Measurements from ENCODE around the gene NBPF3.
"Not testable (repeated sequence)": the region's sequence is repeated elsewhere in the genome, so short reads cannot be mapped to it uniquely, and the experiment has no call there.

The NBPF3 gene

DNA sequence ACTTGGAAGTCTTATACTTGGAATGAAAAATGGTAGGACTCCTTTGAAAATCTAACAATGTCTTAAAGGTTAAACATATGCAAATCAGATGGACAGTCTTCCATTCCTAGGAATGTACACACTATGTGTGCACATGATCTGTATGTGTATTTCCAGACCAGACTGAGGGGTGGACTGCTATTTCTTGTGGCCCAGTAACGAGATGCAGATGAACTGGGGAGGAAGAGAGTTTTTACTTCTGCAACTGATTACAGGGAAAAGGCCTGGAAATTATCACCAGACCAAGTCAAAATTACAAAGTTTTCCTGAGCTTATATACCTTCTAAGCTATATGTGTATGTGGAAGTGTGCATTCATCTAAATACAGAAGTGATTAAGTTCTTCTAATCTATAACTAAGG, 17.7 kb downstream of the NBPF3 start:
- Histone ChIP-seq H3K9me3 (no peaks in the 10 kb centered on the region), H3K4me1 (ENCODE audit: control insufficient read depth in 1 of 2, insufficient read depth in 1 of 2, low read depth in 1 of 2, low read length in 1 of 2) (peaks cover 9 to 13% of the 10 kb centered on the region in 2 experiments), H3K27me3 (no peaks in the 10 kb centered on the region), H3K27ac (no peak overlapping the region), H3K4me3 (ENCODE audit: low read depth in 1 of 2, low read length in 1 of 2) (no peak overlapping the region), H3K36me3 (no peaks in the 10 kb centered on the region)
- TF ChIP-seq, protein P1, sequence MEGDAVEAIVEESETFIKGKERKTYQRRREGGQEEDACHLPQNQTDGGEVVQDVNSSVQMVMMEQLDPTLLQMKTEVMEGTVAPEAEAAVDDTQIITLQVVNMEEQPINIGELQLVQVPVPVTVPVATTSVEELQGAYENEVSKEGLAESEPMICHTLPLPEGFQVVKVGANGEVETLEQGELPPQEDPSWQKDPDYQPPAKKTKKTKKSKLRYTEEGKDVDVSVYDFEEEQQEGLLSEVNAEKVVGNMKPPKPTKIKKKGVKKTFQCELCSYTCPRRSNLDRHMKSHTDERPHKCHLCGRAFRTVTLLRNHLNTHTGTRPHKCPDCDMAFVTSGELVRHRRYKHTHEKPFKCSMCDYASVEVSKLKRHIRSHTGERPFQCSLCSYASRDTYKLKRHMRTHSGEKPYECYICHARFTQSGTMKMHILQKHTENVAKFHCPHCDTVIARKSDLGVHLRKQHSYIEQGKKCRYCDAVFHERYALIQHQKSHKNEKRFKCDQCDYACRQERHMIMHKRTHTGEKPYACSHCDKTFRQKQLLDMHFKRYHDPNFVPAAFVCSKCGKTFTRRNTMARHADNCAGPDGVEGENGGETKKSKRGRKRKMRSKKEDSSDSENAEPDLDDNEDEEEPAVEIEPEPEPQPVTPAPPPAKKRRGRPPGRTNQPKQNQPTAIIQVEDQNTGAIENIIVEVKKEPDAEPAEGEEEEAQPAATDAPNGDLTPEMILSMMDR (IDR thresholded peaks at IDR 0.05), result no peak

DNA sequence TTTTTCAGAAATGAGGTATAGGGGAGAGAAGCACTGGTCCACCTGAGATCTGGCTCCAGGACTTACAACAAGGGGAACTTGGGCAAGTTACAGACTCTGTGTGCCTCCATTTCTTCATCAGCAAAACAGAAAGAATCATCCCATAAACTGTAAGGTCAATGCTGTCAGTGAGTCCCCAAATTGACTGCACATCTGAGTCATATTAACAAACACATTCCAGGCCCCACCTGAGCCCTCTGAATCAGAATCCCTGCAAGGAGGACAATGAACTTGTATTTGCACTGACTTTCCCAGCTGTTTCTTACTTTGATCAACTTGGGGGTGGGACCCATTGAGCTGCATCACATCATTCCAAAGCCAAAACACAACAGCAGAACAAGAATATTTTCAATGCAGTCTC, 25.2 kb downstream of the NBPF3 start:
- not testable (repeated sequence) for H3K36me3 ChIP-seq; H3K27me3 ChIP-seq; H3K9me3 ChIP-seq; H3K4me3 ChIP-seq (ENCODE audit: low read depth in 1 of 2, low read length in 1 of 2); H3K27ac ChIP-seq
- H3K4me1 ChIP-seq (ENCODE audit: control insufficient read depth in 1 of 2, insufficient read depth in 1 of 2, low read depth in 1 of 2, low read length in 1 of 2), result peaks cover 0 to 12% of the 10 kb centered on the region in 2 experiments

DNA sequence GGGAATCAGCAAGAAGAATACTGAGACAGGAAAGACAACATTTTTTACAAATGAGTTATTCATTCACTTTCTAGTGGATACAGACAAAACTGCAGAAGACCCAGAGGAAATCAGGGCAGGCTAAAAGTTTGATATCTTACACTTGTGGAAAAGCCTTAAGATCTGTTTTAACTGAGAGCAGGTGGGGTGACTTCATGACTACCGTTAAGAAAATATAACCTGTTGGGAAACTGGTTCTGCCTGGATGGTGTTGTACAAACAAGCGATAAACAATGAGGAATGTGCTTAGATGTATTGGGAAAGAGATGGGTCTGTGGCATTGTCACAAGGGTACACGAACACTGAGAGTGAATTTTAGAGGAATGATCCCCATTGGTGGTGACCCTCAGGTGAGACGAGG, 28.0 kb downstream of the NBPF3 start:
- not testable (repeated sequence) for H3K27ac ChIP-seq; H3K4me3 ChIP-seq (ENCODE audit: low read depth in 1 of 2, low read length in 1 of 2); H3K36me3 ChIP-seq; H3K27me3 ChIP-seq; H3K9me3 ChIP-seq
- peaks cover 0 to 12% of the 10 kb centered on the region in 2 experiments for H3K4me1 ChIP-seq (ENCODE audit: control insufficient read depth in 1 of 2, insufficient read depth in 1 of 2, low read depth in 1 of 2, low read length in 1 of 2)

DNA sequence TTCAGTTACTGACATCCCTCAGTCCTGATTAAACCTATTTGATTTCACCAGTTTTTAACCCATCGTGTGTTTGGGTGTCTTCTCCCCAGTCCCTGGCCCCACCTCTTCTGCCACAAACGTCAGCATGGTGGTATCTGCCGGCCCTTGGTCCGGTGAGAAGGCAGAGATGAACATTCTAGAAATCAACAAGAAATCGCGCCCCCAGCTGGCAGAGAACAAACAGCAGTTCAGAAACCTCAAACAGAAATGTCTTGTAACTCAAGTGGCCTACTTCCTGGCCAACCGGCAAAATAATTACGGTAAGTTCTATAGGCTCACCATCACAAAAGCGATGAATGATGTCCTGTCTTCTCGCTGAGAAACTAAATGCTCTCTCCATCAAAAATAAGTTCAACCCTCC, 28.7 kb downstream of the NBPF3 start:
- Histone ChIP-seq H3K27ac (no peak overlapping the region), H3K4me3 (ENCODE audit: low read depth in 1 of 2, low read length in 1 of 2) (no peak overlapping the region), H3K9me3 (no peaks in the 10 kb centered on the region), H3K27me3 (no peaks in the 10 kb centered on the region), H3K36me3 (no peaks in the 10 kb centered on the region), H3K4me1 (ENCODE audit: control insufficient read depth in 1 of 2, insufficient read depth in 1 of 2, low read depth in 1 of 2, low read length in 1 of 2) (peaks cover 0 to 12% of the 10 kb centered on the region in 2 experiments)
- TF ChIP-seq, protein P1 (IDR thresholded peaks at IDR 0.05), result no peak

DNA sequence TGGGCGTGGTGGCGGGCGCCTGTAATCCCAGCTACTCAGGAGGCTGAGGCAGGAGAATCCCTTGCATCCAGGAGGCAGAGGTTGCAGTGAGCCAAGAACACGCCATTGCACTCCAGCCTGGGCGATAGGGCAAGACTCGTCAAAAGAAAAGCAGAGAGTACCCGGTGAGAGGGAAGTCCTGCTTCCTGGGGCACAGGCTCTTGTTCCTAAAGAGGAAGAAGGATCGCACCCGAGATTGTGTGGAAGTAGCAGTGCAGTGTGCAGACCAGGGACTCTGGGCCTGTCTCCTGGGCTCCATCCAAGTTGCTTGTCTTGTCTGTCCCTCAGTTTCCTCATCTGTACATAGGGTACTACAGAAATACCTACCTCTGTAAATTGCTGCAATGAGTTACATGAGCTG, 29.6 kb downstream of the NBPF3 start:
- TF ChIP-seq, protein P1 (IDR thresholded peaks at IDR 0.05), result no peak
- no peak overlapping the region for H3K27ac ChIP-seq
- peaks cover 0 to 12% of the 10 kb centered on the region in 2 experiments for H3K4me1 ChIP-seq (ENCODE audit: control insufficient read depth in 1 of 2, insufficient read depth in 1 of 2, low read depth in 1 of 2, low read length in 1 of 2)
- no peaks in the 10 kb centered on the region for H3K9me3 ChIP-seq
- no peaks in the 10 kb centered on the region for H3K27me3 ChIP-seq
- no peaks in the 10 kb centered on the region for H3K36me3 ChIP-seq
- H3K4me3 ChIP-seq (ENCODE audit: low read depth in 1 of 2, low read length in 1 of 2), result no peak overlapping the region

DNA sequence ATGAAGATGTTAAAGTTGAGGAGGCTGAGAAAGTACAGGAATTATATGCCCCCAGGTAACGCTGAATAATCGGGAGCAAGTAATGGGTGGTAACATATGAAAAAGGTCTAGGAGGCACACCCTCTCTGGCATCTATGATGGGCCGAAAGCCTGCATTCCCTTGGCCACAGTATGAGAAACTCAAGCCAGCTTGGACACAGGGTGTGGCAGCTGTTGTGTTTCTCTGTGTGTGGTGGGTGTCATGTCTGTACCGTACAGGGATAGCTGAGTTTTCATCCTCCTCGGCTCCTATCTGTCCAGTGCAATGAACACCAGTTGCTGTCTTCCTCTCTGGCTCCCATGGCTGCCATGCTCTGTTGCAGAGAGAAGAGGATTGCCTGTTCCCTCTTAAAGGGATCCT, 32.9 kb downstream of the NBPF3 start:
- Histone ChIP-seq H3K27ac (no peak overlapping the region), H3K27me3 (no peaks in the 10 kb centered on the region), H3K9me3 (no peaks in the 10 kb centered on the region), H3K4me1 (ENCODE audit: control insufficient read depth in 1 of 2, insufficient read depth in 1 of 2, low read depth in 1 of 2, low read length in 1 of 2) (peaks cover 0 to 12% of the 10 kb centered on the region in 2 experiments), H3K36me3 (no peaks in the 10 kb centered on the region), H3K4me3 (ENCODE audit: low read depth in 1 of 2, low read length in 1 of 2) (no peak overlapping the region)
- TF ChIP-seq, protein P1 (IDR thresholded peaks at IDR 0.05), result no peak

DNA sequence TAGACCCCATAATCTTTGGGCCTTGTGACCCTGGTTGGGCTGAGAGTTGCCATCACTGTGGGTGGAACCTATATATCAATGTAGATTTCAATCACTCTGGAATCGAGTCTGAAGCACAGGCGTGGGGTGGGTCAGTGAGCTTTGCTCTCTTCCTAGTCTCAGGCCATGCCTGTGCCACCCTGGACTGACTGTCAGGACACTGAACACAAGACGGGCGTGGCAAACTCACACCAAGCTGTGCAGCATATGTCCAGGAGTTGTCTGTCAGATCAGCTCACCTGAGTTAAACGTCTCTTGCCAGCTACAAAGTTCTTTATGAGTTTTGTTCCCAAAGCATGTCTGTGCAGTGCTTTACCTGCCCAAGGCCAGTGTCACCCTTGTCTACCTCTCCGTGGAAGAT, 38.4 kb downstream of the NBPF3 start:
- Histone ChIP-seq H3K4me1 (ENCODE audit: control insufficient read depth in 1 of 2, insufficient read depth in 1 of 2, low read depth in 1 of 2, low read length in 1 of 2) (no peaks in the 10 kb centered on the region), H3K4me3 (ENCODE audit: low read depth in 1 of 2, low read length in 1 of 2) (no peak overlapping the region), H3K27ac (no peak overlapping the region), H3K27me3 (peaks cover 5% of the 10 kb centered on the region), H3K36me3 (peaks cover 3% of the 10 kb centered on the region), H3K9me3 (no peaks in the 10 kb centered on the region)
- TF ChIP-seq, protein P1 (IDR thresholded peaks at IDR 0.05), result no peak

DNA sequence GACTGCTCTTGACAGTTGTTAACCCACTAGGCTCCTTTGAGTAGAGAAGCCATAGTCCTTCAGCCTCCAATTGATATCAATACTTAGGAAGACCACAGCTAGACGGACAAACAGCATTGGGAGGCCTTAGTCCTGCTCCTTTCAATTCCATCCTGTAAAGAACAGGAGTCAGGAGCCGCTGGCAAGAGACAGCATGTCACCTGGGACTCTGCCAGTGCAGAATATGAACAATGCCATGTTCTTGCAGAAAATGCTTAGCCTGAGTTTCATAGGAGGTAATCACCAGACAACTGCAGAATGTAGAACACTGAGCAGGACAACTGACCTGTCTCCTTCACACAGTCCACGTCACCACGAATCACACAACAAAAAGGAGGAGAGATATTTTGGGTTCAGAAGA, 43.9 kb downstream of the NBPF3 start:
- H3K4me3 ChIP-seq (ENCODE audit: low read depth in 1 of 2, low read length in 1 of 2); H3K27ac ChIP-seq; H3K36me3 ChIP-seq; H3K27me3 ChIP-seq; H3K9me3 ChIP-seq; H3K4me1 ChIP-seq (ENCODE audit: control insufficient read depth in 1 of 2, insufficient read depth in 1 of 2, low read depth in 1 of 2, low read length in 1 of 2): not testable (repeated sequence)

All from neutrophil (primary cell).